ENCODE data around the gene CYP4B1.
"Not testable (repeated sequence)": the region's sequence is repeated elsewhere in the genome, so short reads cannot be mapped to it uniquely, and the experiment has no call there.

The CYP4B1 gene

GRCh38 chr1:46822248-46822826 lies 23.5 kb downstream of the CYP4B1 start:
- DNase-seq (ENCODE audit: low read depth): no peak
- H3K4me3 ChIP-seq (ENCODE audit: low read depth, low read length): no peak overlapping the region
- no peak for TF ChIP-seq CTCF (conservative IDR thresholded peaks at IDR 0.05; ENCODE audit: low read depth, low read length)

- no peak overlapping the region for H3K4me3 ChIP-seq (ENCODE audit: low read depth, low read length)
- DNase-seq (ENCODE audit: low read depth): no peak
- no peak for TF ChIP-seq CTCF (conservative IDR thresholded peaks at IDR 0.05; ENCODE audit: low read depth, low read length)
These were observed 24.3 kb downstream of the CYP4B1 start for GRCh38 chr1:46823151-46823550.

GRCh38 chr1:46826892-46827291 lies 28.0 kb downstream of the CYP4B1 start:
- not testable (repeated sequence) for H3K4me3 ChIP-seq (ENCODE audit: low read depth, low read length); DNase-seq (ENCODE audit: low read depth)

- no peak for TF ChIP-seq CTCF (conservative IDR thresholded peaks at IDR 0.05; ENCODE audit: low read depth, low read length)
- DNase-seq (ENCODE audit: low read depth): no peak
- no peak overlapping the region for H3K4me3 ChIP-seq (ENCODE audit: low read depth, low read length)
These were observed 31.9 kb downstream of the CYP4B1 start for GRCh38 chr1:46830665-46831322.

- not testable (repeated sequence) for H3K4me3 ChIP-seq (ENCODE audit: low read depth, low read length); DNase-seq (ENCODE audit: low read depth)
These were observed 36.6 kb downstream of the CYP4B1 start for GRCh38 chr1:46835469-46835868.

GRCh38 chr1:46846386-46846785 lies 47.5 kb downstream of the CYP4B1 start:
- DNase-seq (ENCODE audit: low read depth): not testable (repeated sequence)

GRCh38 chr1:46857660-46858065 lies 58.8 kb downstream of the CYP4B1 start:
- not testable (repeated sequence) for DNase-seq (ENCODE audit: low read depth)

More at GRCh38 chr1:46846386-46846785, 47.5 kb downstream of the CYP4B1 start:
- not testable (repeated sequence) for H3K4me3 ChIP-seq (ENCODE audit: low read depth, low read length)

GRCh38 chr1:46862348-46862747 lies 63.5 kb downstream of the CYP4B1 start:
- no peak overlapping the region for H3K4me3 ChIP-seq (ENCODE audit: low read depth, low read length)
- DNase-seq (ENCODE audit: low read depth): no peak
- TF ChIP-seq CTCF (conservative IDR thresholded peaks at IDR 0.05; ENCODE audit: low read depth, low read length): no peak

More at GRCh38 chr1:46857660-46858065, 58.8 kb downstream of the CYP4B1 start:
- not testable (repeated sequence) for H3K4me3 ChIP-seq (ENCODE audit: low read depth, low read length)

All from choroid plexus epithelial cell (primary cell).